Thyroid gland (tissue), 4 donors: ENCODE measurements around the gene EEF2. TPM values are rescaled to one million over a fixed set of nuclear protein-coding genes. Genes with fewer than 3 reads are reported as not detected.

Experiments used
- DNase-seq, 2 donors: peaks; one replicate each; pipeline ENCODE4 v3.0.0-alpha.2; 2019
- H3K27ac ChIP-seq, 3 donors: fragments of 200-600 bp; sonication (generic); 1 replicate in 2 of 3; 2 replicates in 1 of 3; pipeline ENCODE4 v1.5.1; 2016 to 2019; ENCODE audit warnings: mild to moderate bottlenecking in 1 of 3, moderate library complexity in 1 of 3
- H3K27me3 ChIP-seq: fragments of 200-600 bp; sonication (generic); one replicate; pipeline ENCODE4 v1.5.1; 2019
- H3K36me3 ChIP-seq, 2 donors: fragments of 200-600 bp; sonication (generic); one replicate each; pipeline ENCODE4 v1.5.1; 2016 to 2019
- H3K4me1 ChIP-seq, 2 donors: fragments of 200-600 bp; sonication (generic); one replicate each; pipeline ENCODE4 v1.5.1; 2017 to 2019
- H3K4me3 ChIP-seq, 3 donors: fragments of 200-600 bp; sonication (generic); replicated peaks in 1 of 3; 1 replicate in 2 of 3; 2 replicates in 1 of 3; pipeline ENCODE4 v1.5.1; 2016; ENCODE audit warnings: mild to moderate bottlenecking in 1 of 3
- H3K9me3 ChIP-seq: fragments of 200-600 bp; sonication (generic); one replicate; pipeline ENCODE4 v1.5.1; 2017
- CTCF ChIP-seq, 6 experiments: fragments of 200-600 bp in 3 of 6; fragments of 450-650 bp in 3 of 6; sonication (generic) in 3 of 6; IDR thresholded peaks; one replicate each; pipeline ENCODE4 v1.5.1; 2016 to 2019; ENCODE audit warnings: antibody characterized with exemption in 6 of 6, mild to moderate bottlenecking in 2 of 6, inconsistent platforms in 1 of 6, moderate library complexity in 1 of 6
- POLR2A ChIP-seq, 2 donors: fragments of 450-650 bp; IDR thresholded peaks; one replicate each; pipeline ENCODE4 v1.6.1; 2017; ENCODE audit warnings: antibody characterized with exemption in 2 of 2, mild to moderate bottlenecking in 2 of 2, moderate library complexity in 1 of 2
- WGBS, 2 donors: methylation state at CpG; one replicate each; pipeline ENCODE4 v1.1.5; 2017; 5-methylcytosine and 5-hydroxymethylcytosine counted together
- intact Hi-C: fragments of 100-400 bp; cut with DNase I; formaldehyde crosslinking; loops from one replicate; pipeline ENCODE4 v1.15.1; 2023
- total RNA-seq, 4 donors: library from RNA; depleted of rRNA; stranded (reverse); fragments of >200 nt; gene quantifications; one replicate each; pipeline ENCODE4 v1.2.3, GENCODE V29; 2016

The EEF2 gene
- total RNA-seq, result 1,000 to 10,000 TPM; 1,432 to 2,189 (median 1,729) TPM

DNA sequence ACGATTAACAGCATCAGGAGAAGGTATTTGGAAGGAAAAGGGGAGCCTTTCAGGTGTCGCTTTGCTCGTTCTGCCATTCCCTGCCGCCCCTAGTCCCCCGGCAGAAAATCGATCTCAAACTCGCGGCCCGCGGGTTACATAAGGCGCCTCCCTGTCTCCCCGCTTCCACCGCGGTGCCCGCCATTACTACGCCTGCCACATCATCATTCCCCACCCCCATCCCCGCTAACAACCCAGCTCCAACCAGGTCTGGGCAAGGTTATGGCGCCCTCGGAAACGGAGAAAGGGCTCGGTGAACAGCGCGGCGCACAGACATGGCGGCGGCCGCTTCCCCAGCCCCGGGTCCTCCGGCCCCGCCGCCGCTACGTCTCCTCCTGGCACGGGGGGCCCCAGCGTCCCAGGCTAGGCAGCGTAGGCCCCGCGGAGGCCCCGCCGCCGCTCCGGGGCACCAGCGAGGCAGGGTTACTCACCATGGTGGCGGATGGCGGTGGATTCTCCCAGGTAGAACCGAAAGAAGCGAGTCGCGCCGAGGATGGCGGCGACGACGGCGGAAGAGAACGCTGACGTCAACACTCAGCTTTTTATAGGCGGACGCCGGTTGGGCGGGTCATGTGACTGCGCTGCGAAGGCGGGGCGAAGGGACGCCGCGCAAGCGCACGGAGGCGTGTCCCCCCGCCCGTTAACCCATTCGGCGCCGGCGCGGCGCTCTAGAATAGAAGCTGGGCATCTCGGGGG lies at the start of gene EEF2:
TSS of gene EEF2 (minus strand) at position 556 of the 735 bp plus-strand sequence. CDS start at position 473, 83 bp downstream.
- H3K9me3 ChIP-seq, result no peaks in the 10 kb centered on the region
- WGBS, 2 donors, result 0% methylated on average over 23 to 66 of the region's 80 CpGs
- peaks cover 24 to 40% of the 10 kb centered on the region in 2 donors for H3K4me1 ChIP-seq
- DNase-seq, result peak; percentile 82 to 86
- H3K36me3 ChIP-seq, result peaks cover 40 to 41% of the 10 kb centered on the region in 2 donors
- peak; percentile 98 to 100 for TF ChIP-seq POLR2A (IDR thresholded peaks at IDR 0.05)
- TF ChIP-seq CTCF (IDR thresholded peaks at IDR 0.05), result peak in 1 of 6 experiments; percentile 27
- H3K4me3 ChIP-seq, result peak within 1 kb of the TSS; percentile 74 to 100 (median 85)
- intact Hi-C loops, result loop anchor here (10.0 kb wide), 1 partner anchor 200 kb away; the partner anchor contains the start of genes ANKRD24 and SIRT6
- peak within 1 kb of the TSS; percentile 98 to 99 (median 98) for H3K27ac ChIP-seq
- H3K27me3 ChIP-seq, result no peaks in the 10 kb centered on the region

DNA sequence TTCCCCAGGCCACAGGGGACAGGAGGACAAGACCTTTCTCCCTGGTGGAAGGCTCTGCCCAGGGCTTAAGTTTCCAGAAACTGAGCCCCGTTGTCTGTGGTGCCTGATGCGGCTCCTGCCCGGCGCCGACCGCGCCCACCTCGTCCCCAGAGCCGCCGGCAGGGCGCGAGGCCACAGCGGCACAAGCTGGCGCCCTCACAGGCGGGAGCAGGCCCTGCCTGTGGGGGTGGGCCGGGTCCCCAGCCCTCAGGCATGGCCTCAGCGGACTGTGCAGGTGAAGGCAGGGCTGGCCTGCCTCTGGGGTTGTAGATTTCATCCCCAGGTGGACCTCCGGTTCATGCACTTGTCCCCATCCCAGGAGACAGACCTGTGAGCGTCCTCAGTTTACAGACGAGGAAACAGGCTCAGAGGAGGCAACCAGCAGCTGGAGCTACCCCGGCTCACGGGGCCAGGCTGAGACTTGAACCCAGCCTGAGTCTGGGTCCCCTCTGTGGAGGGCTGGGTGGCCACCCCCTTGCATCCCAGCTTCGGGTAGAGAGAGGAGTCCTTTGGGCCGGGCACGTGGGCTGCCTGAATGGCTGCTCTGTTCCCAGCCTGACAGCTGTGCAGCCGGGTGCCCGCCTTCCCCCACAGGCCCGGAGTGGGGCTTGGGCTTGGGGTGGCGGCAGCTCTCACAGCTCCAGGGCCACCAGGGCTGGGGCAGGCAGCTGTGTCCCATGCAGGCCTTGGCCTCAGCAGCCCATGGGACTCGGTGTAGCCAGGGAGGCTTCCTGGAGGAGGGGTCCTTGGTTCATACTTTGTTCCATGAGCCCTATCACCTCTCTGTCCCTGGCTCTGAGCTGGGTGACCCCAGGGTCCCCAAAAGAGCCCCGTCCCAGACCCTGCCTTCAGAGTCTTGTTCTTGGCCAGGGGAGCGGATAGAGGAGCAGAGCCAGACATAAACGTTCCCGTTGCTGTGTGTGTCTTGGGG lies 49.1 kb upstream of the EEF2 start:
- no peaks in the 10 kb centered on the region for H3K27me3 ChIP-seq
- H3K4me1 ChIP-seq, result no peaks in the 10 kb centered on the region
- 82 to 92% methylated on average over 7 to 23 of the region's 34 CpGs for WGBS, 2 donors
- no peak overlapping the region for H3K4me3 ChIP-seq
- intact Hi-C loops, result no loop called here
- H3K9me3 ChIP-seq, result no peaks in the 10 kb centered on the region
- no peak for TF ChIP-seq POLR2A (IDR thresholded peaks at IDR 0.05)
- no peak for TF ChIP-seq CTCF (IDR thresholded peaks at IDR 0.05)
- H3K27ac ChIP-seq, result no peak overlapping the region
- DNase-seq, result no peak
- peaks cover 16 to 31% of the 10 kb centered on the region in 2 donors for H3K36me3 ChIP-seq

DNA sequence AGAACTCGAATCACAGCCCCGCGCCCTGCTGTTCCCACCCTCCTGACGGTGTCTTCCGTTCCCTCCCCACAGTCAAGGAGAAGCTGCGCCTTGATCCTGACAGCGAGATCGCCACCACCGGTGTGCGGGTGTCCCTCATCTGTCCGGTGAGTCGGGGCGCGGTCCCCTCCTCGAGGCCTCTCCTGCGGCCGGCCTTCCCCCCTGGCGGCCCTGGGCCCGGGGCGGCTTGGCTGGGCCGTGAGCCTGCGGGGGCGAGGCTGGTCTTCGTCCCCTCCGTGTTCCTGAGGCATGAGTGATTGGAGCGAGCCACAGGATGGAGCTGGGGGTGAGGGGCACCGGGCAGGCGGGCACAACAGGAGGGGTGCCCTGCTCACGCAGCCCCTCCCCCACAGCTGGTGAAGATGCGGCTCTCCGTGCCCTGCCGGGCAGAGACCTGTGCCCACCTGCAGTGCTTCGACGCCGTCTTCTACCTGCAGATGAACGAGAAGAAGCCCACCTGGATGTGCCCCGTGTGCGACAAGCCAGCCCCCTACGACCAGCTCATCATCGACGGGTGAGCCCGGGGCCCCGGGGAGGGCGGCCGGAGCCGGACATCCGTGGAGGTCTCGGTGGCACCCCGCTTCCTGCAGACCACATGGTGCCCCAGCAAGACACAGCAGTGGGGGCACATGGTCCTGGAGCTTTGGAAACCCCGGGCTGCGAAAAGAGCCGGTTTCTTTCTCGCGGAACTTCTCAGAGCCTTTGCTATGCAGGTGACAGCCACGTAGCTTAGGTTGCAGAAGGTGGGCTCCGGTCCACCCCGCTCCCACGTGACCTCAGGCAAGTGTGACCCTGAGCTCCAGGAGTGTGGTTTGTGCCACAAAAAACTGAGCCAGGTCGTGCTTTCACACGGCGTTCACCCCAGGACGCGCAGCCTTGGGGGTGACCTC lies 48.0 kb upstream of the EEF2 start:
- TF ChIP-seq CTCF (IDR thresholded peaks at IDR 0.05) (no peak), POLR2A (IDR thresholded peaks at IDR 0.05) (no peak)
- Histone ChIP-seq H3K4me1 (no peaks in the 10 kb centered on the region), H3K27ac (no peak overlapping the region), H3K4me3 (no peak overlapping the region), H3K9me3 (no peaks in the 10 kb centered on the region), H3K27me3 (no peaks in the 10 kb centered on the region), H3K36me3 (peaks cover 21 to 40% of the 10 kb centered on the region in 2 donors)
- intact Hi-C loops, result no loop called here
- DNase-seq, result no peak
- WGBS, 2 donors, result 95% methylated on average over 36 to 54 of the region's 63 CpGs

DNA sequence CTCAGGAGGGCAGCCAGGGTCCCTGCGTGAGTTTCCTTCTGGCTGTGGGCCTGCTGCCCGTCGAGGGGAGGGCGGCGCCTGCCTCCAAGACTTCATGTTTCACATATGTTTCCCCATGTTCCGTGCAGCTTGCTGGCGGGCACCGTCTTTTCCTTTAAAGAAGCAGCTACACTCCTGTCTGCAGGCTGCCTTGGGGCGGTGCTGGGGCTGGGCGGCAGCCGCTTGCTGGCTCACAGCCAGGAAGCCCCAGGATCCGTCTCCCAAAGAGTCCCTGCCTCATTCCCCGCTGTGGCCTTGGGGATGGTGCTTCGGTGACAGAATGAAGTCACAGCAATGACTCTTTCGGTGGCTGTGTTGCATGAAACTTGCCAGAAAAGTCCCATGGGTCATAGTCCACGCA lies 47.2 kb upstream of the EEF2 start:
- intact Hi-C loops, result no loop called here
- Histone ChIP-seq H3K36me3 (peaks cover 14 to 37% of the 10 kb centered on the region in 2 donors), H3K4me3 (no peak overlapping the region), H3K4me1 (no peaks in the 10 kb centered on the region), H3K9me3 (no peaks in the 10 kb centered on the region), H3K27me3 (no peaks in the 10 kb centered on the region), H3K27ac (no peak overlapping the region)
- DNase-seq, result no peak
- WGBS, 2 donors, result 83 to 87% methylated on average over 14 to 15 of the region's 16 CpGs
- TF ChIP-seq CTCF (IDR thresholded peaks at IDR 0.05), result no peak
- TF ChIP-seq POLR2A (IDR thresholded peaks at IDR 0.05), result no peak
